Measurements from ENCODE around the gene PRDM11.

Gene PRDM11

DNA sequence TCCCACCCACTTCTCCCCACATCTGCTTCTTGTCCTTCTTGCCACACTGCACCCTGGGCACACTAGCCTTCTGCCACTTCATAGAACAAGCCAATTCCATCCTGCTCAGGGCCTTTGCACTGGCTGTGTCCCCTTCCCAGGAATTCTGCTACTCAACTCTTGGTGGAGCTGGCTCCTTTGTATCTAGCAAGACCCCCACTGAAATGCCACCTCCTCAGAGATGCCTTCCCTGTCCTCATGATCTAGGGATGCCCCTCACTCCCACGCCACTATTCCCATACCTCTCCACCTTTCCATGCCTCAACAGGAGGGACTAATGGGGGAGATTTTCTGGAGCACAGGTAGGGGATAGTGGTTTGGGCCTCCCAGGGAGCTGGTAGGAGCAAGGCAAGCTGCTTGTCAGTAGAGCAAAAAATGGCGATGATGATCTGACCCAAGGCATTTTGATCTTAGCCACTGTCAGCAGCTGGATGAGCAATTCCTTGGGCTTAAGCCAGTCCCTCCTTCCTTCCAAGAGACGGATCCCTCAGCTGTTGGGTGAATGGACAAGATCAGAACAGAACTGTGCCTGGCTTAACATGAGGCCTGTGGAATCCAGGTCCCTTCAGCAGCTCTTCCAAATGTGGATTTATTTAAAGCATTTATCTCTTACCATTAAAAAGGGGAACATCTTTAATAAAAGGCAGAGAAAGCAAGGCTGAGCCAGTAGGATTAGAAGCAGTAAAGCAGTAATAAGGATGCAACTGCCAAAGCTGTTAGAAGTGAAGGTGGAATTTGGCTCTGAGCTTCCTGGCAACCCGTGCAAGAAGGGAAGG lies 4.0 kb upstream of the PRDM11 start:
- no peak for DNase-seq

DNA sequence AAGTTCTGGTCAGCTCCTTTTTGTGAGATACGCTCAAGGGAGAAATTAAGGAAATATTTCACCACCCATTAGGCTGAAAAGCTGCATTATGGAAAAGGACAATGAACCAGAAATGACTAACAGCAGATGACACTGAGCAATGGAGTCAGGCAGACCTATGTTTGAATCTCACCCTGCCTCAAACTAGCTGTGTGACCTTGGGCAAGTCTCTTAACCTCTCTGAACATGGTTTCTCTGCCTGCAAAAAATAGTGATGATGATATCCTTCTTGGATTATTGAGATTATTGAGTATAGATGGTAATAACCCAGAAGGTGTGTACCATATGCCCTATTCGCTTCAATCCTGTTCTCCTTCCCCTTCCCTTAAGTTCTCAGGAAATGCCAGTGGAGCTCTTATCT lies 2.9 kb upstream of the PRDM11 start:
- no peak for DNase-seq

DNA sequence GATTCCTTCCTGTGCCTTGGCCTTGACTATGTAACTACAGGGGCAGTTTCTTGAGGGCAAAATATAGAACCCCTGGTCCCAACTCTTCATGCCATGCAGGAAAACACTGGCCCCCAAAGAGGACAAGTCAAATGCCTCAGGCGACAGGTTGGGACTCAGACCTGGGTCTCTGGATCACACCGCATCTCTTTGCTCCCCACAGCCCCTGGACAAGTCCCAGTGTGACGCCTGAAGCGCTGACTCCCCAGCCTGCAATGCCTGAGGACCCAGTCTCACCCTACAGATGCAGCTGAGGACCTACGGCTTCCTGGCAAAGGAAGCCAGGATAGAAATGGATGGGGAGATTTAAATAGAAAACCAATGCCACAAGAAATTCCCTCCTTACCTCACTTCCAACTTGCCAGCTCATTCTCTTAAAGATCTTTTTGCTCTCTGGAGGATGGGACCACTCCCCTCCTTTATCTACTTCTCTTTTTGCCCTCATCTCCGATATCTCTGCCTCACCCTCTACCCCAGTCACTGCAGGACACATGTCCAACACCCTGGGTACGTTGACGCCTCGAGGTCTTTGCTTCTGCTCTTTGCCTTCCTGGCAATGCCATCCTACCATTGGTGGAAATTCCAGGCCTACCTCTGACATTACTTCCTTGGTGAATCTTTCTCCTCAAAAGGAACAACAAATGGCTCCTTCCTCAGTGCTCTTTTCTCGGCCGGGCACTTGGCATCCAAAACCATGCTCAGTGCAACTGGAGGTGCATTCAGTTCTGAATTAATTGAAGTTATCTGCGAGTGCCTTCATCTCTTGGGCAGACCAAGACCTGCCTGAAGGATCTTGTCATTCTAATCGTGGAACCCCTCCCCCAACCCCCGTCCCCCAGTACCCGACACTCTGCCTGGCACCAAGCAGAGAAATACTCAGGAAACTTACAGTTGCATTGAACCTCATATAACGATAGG lies 2.0 kb upstream of the PRDM11 start:
- no peak for DNase-seq

DNA sequence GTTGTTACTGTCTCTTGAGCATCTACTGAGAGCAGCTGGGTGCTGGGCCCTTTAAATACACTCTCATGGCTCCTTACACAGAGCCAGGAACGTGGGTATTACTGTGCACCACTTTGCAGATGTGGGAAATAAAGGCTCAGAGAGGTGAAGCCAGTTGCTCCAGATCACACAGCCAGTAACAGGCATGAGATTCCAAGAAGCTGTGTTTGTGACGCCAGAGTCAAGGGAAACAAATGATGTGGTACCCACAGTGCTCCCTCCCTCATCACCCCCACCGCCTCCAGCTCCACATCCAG lies 1.4 kb upstream of the PRDM11 start:
- DNase-seq, result no peak

DNA sequence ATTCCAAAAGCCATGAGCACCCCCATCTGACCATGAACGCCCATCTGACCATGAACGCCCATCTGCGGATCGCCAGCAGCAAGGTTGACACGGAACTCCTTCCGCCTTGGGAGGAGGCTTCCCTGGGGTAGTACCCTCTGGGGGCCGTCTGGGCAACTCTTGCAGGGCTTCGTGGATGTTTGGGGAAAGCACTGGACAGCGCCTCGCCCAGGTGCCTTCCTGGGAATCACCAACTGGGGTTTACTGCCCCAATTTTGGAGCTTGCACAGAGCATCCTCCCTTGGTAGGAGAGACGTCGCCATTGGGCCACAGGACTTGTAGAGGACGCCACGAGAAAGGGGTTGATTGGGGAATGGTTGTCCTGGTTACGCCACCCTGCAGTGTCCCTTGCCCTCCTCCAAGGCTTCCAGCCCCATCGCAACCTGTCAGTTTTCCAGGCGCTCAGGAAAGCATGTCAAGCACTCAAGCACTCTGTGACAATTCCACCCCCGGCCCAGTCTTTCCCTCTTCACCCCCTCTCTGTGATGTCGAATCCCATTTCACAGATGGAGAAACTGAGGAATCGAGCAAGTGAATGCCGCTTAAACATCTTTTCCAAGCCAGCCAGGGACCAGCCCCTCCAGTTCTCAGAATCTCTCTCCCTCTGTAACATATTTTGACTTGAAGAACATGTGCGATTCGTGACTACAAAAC lies 914 bp upstream of the PRDM11 start:
- no peak for DNase-seq

DNA sequence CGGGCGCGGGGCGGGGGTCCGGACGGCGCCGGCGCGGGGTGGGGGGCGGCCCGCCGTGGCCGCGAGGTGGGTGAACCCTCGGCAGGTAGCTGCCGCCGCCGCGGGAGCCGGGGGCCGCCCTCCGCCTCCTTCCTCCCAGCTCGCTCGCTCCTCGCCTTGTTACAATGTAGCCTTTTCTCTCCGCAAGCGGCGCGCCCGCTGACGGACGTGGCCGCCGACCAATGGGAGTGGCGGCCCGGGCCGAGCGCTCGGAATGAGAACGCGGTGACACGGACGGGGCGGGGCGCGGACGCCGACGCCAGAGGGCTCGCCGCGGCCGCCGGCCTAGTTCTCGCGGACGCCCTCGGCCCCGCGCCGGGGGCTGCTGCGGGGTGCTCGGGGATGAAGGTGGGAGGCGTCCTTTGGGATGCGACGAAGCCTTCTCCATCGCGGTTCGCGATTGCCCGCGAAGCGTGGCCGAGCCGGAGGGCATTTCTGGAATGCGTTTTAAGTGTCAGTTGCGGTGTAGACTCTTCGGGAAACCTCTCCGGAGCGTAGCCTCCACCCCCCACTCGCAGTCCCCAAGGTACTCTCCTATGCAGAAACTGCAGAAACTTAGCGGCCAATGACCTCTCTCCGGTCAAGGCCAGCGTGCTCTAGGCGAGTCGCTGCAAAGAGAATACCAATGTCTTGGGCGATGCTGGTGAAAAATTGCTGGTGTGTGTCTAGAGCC lies 734 bp downstream of the PRDM11 start:
- peak; percentile 86 for DNase-seq

DNA sequence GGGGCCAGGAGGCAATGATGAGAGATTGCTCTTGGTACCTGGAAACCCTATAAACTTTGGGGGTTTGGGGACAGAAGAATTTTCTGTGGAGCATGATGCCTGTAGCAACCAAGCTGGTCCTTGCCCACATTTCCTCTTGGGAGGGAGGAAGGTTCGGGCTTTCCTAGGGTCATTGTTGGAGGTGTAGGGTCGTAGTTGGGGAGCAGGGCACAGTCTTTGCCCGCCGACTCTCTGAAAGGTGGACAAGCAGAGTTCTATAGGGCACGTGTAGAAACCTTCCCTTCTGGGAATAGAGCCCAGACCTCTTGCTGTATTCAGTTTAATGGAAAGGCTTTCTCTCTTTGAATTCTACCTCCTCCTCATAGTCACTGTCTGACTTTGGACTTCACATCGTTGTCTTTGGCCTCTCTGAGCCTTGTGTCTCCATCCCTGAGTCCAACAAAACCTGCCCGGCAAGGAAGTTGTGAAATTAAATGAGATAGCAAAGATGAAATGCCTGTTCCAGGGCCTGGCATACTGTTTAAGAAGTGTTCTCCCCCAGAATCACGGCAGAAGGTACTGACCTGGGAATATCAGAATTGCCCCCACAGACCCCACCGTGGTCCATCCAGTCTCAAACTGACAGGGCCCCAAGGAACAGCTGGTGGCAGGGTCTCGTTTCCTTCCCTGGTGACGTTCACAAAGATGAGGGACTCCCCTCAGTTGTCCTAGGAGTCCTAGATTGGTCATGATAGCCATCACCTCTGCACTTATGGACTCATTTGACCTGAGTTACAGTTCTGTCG lies 1.6 kb downstream of the PRDM11 start:
- no peak for DNase-seq

DNA sequence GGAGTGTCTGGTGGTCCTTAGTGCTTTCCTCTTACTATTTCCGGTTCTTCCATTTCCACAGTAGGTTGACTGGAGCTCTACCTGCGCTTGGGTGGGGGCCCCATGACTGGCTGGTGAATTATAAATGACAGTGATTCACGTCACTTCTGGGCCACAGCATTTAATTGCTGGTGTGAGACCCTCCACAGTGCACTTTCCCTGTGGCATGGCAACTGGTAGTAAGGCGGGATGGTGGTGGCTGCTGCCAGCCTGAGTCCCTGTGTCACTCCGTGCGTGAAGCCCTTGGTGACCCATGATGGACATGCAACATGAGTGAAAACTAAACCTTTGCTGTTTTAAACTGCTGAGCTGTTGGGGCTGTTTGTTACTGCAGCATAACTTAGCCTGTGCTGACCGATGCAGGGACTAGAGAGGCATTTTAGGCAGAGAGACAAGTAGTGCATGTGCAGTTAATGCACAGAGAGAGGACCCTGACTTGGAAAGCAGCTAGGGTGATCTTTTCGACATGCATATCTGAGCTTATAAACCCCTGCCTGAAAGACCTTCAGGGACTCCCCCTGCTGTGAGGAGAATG lies 3.1 kb downstream of the PRDM11 start:
- no peak for DNase-seq

DNA sequence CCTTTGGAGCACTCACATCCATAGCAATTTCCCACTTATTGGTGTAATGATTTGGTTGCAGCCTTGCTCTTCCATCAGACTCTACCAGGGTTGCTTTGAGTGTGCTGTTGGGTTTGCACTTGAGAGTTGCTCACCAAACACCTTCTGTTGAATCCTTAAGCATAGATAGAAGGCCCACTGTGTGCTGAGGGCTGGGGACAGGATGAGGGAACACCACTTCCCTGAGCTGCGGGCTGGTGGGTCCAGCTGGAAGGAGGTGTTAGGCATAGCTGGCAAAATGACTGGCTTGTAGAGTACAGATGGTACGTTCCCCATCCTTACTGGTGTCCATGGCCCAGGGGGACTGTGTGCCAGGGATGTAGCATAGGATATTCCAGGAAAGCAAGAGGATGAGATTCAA lies 3.9 kb downstream of the PRDM11 start:
- no peak for DNase-seq

DNA sequence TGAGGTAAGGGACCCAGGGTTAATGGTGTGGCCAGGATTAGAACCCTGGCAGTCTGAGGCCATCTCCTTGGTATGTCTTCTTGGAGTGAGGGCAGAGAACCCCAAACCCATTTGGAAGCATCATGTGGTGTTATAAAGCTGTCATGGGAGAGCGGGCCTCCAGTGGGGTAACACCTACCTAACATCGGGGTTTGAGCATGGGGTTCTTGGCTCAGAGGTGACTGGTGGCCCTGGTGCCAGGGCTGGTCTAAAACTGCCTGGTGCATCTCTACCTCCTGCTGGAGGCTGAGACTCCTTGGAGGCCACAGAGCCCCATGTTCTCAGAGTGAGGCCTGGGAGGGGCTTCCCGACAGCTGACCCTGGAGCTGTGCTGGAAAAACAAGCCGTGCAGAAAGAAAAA lies 4.5 kb downstream of the PRDM11 start:
- no peak for DNase-seq

DNA sequence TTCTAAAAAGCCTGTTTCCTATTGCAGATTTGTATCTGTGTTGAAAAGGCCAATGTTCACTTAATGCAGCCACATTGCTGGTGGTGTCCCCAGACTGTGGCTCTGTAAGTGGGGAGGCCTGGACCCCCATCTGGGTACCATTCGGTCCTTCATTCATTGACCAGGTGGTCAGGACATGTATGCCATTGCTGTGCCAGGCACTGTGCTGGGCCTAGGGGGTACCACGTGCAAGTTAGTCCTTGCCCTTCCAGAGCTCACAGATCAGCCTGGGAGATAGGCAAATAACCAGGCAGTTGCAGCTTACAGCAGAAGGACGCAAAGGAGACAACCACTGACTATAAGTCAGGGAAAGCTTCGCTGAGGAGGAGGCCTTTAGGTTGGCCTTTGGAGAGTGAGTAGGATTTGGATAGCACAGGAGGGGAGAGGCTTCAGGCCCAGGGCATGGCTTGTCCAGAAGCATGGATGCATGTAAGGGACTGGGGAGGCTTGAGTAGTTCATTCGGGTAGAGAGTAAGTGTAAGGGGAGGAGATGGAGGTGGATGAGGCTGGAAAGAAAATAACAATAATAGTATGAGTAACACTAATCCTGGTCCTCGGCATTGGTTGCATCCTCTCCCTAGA lies 5.0 kb downstream of the PRDM11 start:
- no peak for DNase-seq

DNA sequence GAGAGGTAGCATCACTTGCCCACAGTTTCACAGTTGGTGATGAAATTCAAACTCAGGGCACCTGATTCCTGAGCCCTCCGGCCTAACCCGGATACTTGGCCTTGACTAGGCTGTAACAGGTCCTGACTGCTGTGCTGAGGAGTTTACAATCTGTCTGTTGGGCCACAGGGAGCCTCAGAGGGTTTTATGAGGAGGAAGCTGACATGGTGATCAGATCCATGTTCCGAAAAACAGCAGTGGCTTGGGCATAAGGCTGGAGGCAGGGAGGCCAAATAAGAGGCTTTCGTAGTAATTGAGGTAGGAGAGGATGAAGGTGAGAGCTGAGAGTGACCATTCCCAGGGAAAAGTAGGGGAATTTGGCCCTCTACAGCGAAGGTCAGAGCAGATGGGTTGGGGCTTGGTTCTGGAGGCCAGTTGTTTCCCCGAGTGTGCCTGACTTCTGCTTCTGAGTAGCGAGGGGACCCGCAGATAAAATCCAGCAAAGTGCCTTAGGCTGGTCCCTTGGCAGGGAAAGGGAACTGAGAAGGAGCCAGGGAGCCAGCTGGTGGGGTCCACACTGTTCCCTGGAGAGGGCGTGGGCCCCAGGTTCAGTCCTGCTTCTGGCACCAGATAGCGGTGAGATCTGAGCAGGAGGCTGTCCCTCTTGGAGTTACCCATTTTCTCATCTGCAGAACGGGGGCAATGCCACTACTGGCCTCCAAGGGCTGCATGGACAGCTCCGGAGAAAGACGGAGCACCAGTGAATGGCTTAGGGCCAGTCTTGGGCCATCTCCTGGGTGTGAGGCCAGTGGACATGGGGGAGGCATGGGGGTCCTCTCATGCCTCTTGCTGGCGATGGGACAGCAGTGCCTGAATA lies 6.5 kb downstream of the PRDM11 start:
- no peak for DNase-seq

DNA sequence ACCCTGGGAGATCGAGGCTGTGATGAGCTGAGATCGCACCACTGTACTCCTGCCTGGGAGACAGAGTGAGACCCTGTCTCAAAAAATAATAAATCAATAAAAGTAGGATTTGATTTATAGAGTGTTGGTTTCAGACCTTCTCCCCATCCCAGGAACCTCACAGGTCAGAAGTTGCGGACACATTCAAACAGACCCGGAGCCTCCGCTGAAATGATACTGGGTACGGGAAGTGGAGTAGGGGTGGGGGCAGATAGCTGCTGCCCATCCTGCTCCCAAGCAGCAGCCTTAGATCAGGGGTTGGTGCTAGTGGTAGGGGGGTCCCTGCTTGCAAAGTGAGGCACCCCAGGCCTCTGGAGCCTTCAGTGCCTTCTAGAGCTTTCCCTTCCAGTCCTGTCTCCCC lies 7.8 kb downstream of the PRDM11 start:
- DNase-seq, result no peak

DNA sequence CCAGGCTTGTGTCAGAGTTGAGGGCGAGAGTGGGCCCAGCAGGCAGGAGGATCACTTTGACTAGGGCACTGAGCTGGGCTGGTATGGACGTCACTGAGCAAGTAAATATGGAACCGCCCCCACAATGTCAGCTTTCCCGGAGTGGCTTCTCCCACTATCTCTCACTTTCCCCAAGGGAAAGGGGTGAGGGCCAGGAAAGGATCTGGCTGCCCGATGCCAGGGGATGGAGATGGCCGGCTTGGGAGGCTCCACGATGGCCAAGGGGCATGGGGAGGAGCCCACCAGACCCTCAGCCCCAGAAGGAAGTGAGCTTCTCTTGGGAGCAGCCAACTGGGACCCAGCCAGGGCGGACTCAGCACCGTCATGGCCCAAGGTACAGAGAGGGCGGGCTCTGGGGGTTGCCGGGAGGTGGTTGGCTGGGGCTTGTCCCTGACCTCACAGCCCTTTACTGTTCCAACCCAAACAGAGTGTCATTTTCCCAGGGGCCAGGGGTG lies 8.7 kb downstream of the PRDM11 start:
- no peak for DNase-seq

DNA sequence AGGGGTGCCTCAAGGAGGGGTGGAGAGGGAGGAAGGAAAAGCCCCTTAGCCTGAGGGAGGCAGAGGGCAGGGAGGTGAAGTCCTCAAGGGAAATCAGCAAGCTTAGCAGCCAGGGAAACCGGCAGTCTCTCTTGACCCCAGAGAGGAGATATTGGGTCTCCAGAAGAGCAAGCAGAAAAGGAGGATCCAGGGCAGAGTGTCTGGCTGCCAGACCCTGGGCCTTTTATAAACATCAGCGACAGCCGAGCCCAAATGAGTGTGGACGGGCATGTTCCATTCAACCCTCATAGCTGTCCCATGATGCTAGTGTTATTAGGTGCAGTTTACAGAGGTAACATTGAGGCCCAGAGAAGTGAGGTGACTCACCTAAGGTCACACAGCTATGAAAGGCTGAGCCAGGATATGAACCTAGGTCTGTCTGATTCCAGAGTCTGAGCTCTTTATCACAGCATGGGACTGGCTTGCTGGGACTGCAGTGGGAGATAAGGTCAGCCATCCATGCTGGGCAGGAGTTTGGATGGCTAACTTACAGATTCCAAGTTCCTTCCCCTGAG lies 9.3 kb downstream of the PRDM11 start:
- DNase-seq, result no peak

DNA sequence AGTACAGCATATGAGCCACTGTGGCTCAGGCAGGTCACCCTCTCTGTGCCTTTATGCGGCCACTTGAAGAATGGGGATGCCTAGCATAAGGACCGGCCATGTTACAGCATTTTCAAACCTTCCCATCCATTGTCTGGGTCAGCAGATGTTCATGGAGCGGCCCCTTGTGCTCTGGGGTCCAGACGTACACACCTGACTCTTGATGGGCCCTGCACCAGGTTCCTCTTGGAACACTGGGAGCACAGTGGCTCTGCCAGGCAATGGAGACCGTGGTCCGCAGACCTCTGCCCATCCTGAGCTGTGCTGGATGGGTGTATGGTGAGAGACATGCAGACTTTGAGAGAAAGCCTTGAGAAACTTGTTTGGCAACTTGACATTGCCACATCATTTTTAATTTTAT lies 9.8 kb downstream of the PRDM11 start:
- DNase-seq, result no peak

DNA sequence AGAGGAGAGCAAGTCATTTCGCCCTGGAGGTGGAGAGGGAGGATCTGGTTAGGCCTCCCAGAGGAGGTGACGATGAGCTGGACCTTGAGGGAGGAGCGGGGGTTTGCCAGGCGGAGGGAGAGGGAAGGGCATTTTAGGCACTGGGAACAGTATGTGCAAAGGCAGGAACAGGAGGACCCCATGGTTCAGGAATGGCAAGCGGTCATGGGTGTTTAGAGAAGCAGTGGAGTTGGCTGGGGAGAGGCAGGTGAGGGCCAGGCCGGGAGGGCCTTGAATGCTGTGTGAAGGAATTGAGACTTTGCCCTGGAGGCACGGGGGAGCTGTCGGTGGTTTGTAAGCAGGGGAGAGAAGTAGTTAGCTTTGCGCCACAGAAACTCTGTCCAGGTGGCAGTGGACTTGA lies 10.3 kb downstream of the PRDM11 start:
- DNase-seq, result no peak

DNA sequence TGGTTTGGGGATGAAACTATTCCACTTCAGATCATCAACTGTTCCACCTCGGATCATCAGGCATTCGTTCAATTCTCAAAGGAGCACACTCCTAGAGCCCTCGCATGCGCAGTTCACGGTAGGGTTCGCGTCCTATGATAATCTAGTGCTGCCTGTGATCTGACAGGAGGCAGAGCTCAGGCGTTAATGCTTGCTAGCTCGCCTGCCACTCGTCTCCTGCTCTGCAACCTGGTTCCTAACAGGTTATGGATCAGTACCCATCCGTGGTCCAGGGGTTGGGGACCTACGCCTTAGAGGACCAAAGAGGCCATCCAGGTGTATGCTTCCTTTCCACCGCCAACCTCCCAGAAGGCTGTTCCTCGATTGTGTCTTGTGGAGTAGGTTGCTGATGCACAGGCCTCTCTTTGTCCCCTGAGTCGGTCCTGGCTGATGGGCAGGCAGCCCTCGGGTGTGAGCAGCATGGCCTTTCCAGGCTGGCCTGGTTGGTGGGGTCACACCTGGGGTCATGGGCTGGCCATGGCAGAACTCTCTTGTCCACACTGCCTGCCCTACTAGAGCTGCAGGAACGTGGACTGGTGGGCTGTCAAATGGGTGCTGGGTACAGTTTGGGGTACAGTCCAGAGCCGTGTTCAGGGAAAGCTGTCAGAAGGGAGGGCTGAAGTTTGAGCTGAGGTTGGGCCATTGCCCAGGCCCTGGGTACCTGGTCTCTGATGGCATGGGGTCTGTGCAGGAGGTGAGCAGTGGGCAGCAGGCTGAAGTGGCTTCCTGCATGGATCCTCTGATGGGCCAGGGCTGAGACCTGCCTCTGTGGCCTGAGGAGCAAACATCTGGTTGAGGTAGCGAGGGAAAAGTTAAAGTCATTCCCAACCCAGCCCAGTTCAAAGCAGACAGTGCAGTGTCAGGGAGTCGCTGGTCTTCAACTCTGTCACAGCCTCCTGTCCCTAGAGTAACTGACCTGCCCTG lies 11.1 kb downstream of the PRDM11 start:
- no peak for DNase-seq

All from effector CD4-positive, alpha-beta T cell (primary cell).